ENCODE data around the gene APEH. TPM values are rescaled to one million over a fixed set of nuclear protein-coding genes. Genes with fewer than 3 reads are reported as not detected.

APEH gene
- total RNA-seq, 1 experiment from 2014 or later = 246 TPM

DNA sequence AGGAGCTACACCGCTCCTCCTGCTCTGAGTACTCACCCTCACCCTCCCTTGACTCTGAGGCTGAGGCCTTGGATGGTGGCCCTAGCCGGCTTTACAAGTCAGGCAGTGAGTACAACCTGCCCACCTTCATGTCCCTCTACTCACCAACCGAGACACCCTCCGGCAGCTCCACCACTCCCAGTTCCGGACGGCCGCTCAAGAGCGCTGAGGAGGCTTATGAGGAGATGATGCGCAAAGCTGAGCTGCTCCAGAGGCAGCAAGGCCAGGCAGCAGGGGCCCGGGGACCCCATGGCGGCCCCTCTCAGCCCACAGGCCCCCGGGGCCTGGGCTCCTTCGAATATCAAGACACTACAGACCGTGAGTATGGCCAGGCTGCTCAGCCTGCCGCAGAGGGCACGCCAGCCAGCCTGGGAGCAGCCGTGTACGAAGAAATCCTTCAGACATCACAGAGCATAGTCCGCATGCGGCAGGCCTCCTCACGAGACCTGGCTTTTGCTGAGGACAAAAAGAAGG is 21.2 kb upstream of the APEH start:
- TF ChIP-seq SRF (IDR thresholded peaks at IDR 0.05; ENCODE audit: low read depth) = no peak
- TF ChIP-seq YY1 (IDR thresholded peaks at IDR 0.05; ENCODE audit: extremely low read depth, insufficient replicate concordance, low read depth, low read length) = no peak
- TF ChIP-seq, protein P1, sequence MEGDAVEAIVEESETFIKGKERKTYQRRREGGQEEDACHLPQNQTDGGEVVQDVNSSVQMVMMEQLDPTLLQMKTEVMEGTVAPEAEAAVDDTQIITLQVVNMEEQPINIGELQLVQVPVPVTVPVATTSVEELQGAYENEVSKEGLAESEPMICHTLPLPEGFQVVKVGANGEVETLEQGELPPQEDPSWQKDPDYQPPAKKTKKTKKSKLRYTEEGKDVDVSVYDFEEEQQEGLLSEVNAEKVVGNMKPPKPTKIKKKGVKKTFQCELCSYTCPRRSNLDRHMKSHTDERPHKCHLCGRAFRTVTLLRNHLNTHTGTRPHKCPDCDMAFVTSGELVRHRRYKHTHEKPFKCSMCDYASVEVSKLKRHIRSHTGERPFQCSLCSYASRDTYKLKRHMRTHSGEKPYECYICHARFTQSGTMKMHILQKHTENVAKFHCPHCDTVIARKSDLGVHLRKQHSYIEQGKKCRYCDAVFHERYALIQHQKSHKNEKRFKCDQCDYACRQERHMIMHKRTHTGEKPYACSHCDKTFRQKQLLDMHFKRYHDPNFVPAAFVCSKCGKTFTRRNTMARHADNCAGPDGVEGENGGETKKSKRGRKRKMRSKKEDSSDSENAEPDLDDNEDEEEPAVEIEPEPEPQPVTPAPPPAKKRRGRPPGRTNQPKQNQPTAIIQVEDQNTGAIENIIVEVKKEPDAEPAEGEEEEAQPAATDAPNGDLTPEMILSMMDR (IDR thresholded peaks at IDR 0.05 in 2 of 3, conservative IDR thresholded peaks at IDR 0.05 in 1 of 3; ENCODE audit: borderline replicate concordance in 1 of 3, insufficient read depth in 1 of 3, low read depth in 2 of 3, low read length in 2 of 3) = no peak
- no peak for TF ChIP-seq ELF1 (IDR thresholded peaks at IDR 0.05; ENCODE audit: borderline replicate concordance, low read depth)
- TF ChIP-seq ZNF274 (IDR thresholded peaks at IDR 0.05; ENCODE audit: low read depth, low read length) = no peak
- TF ChIP-seq ZFX (IDR thresholded peaks at IDR 0.05) = no peak
- no peak for TF ChIP-seq EZH2 (IDR thresholded peaks at IDR 0.05)
- TF ChIP-seq POLR2AphosphoS5 (IDR thresholded peaks at IDR 0.05; ENCODE audit: low read depth, low read length) = no peak
- TF ChIP-seq, protein P2, sequence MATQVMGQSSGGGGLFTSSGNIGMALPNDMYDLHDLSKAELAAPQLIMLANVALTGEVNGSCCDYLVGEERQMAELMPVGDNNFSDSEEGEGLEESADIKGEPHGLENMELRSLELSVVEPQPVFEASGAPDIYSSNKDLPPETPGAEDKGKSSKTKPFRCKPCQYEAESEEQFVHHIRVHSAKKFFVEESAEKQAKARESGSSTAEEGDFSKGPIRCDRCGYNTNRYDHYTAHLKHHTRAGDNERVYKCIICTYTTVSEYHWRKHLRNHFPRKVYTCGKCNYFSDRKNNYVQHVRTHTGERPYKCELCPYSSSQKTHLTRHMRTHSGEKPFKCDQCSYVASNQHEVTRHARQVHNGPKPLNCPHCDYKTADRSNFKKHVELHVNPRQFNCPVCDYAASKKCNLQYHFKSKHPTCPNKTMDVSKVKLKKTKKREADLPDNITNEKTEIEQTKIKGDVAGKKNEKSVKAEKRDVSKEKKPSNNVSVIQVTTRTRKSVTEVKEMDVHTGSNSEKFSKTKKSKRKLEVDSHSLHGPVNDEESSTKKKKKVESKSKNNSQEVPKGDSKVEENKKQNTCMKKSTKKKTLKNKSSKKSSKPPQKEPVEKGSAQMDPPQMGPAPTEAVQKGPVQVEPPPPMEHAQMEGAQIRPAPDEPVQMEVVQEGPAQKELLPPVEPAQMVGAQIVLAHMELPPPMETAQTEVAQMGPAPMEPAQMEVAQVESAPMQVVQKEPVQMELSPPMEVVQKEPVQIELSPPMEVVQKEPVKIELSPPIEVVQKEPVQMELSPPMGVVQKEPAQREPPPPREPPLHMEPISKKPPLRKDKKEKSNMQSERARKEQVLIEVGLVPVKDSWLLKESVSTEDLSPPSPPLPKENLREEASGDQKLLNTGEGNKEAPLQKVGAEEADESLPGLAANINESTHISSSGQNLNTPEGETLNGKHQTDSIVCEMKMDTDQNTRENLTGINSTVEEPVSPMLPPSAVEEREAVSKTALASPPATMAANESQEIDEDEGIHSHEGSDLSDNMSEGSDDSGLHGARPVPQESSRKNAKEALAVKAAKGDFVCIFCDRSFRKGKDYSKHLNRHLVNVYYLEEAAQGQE (IDR thresholded peaks at IDR 0.05; ENCODE audit: low read depth) = no peak
- TF ChIP-seq, protein P3, sequence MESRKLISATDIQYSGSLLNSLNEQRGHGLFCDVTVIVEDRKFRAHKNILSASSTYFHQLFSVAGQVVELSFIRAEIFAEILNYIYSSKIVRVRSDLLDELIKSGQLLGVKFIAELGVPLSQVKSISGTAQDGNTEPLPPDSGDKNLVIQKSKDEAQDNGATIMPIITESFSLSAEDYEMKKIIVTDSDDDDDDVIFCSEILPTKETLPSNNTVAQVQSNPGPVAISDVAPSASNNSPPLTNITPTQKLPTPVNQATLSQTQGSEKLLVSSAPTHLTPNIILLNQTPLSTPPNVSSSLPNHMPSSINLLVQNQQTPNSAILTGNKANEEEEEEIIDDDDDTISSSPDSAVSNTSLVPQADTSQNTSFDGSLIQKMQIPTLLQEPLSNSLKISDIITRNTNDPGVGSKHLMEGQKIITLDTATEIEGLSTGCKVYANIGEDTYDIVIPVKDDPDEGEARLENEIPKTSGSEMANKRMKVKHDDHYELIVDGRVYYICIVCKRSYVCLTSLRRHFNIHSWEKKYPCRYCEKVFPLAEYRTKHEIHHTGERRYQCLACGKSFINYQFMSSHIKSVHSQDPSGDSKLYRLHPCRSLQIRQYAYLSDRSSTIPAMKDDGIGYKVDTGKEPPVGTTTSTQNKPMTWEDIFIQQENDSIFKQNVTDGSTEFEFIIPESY (IDR thresholded peaks at IDR 0.05; ENCODE audit: extremely low read depth, insufficient replicate concordance, low read length) = no peak
- no peak for TF ChIP-seq RAD21 (IDR thresholded peaks at IDR 0.05; ENCODE audit: low read depth)
- TF ChIP-seq POLR2A (IDR thresholded peaks at IDR 0.05; ENCODE audit: borderline replicate concordance, extremely low read depth, insufficient read depth, insufficient read length) = no peak
- TF ChIP-seq, protein P4, sequence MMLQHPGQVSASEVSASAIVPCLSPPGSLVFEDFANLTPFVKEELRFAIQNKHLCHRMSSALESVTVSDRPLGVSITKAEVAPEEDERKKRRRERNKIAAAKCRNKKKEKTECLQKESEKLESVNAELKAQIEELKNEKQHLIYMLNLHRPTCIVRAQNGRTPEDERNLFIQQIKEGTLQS (IDR thresholded peaks at IDR 0.05) = no peak
- TF ChIP-seq EGR1 (IDR thresholded peaks at IDR 0.05; ENCODE audit: low read depth) = no peak
- no peak for TF ChIP-seq FOSL1 (IDR thresholded peaks at IDR 0.05; ENCODE audit: low read depth)
- no peak for TF ChIP-seq TCF7L2 (IDR thresholded peaks at IDR 0.05; ENCODE audit: borderline replicate concordance, extremely low read depth, insufficient read depth, insufficient read length)
- TF ChIP-seq SP1 (IDR thresholded peaks at IDR 0.05; ENCODE audit: low read depth) = no peak
- TF ChIP-seq CBX3 (IDR thresholded peaks at IDR 0.05; ENCODE audit: low read depth) = no peak
- no peak for TF ChIP-seq SIN3A (IDR thresholded peaks at IDR 0.05; ENCODE audit: low read depth)
- H3K9me2 ChIP-seq (ENCODE audit: insufficient read depth) = no peaks in the 10 kb centered on the region
- H3K36me3 ChIP-seq (ENCODE audit: control insufficient read depth in 1 of 2, insufficient read depth in 2 of 2, low read length in 2 of 2) = no peaks in the 10 kb centered on the region
- H3K4me1 ChIP-seq (ENCODE audit: control insufficient read depth in 1 of 2, insufficient read depth in 2 of 2, low read length in 2 of 2) = peaks cover 1 to 10% of the 10 kb centered on the region in 2 experiments; a peak in 2 of 4 replicates
- H4K20me1 ChIP-seq (ENCODE audit: insufficient read depth) = no peaks in the 10 kb centered on the region
- ATAC-seq = no peak
- no peak overlapping the region for H3K4me2 ChIP-seq (ENCODE audit: low read length)
- H3K27me3 ChIP-seq (ENCODE audit: insufficient read depth, low read length) = no peaks in the 10 kb centered on the region
- no peaks in the 10 kb centered on the region for H3K9me3 ChIP-seq (ENCODE audit: control insufficient read depth in 1 of 2, insufficient read depth in 1 of 2, low read depth in 1 of 2, low read length in 2 of 2)
- CTCF ChIA-PET = interaction anchor here (1.3 kb wide), 1 partner anchor 114 kb away, joined by 3 read pairs; no protein-coding TSS in a partner anchor
- DNase-seq (ENCODE audit: low read depth, low spot score) = no peak
- no peak overlapping the region for H2AFZ ChIP-seq (ENCODE audit: low read depth, low read length, poor library complexity, severe bottlenecking)
- intact Hi-C loops (cut with micrococcal nuclease) = no loop called here
- no TSS peak for BruUV-seq (replicated peaks)
- H3K27ac ChIP-seq (ENCODE audit: low read depth, low read length) = no peak overlapping the region
- RAD21 ChIA-PET (ENCODE audit: low non-redundant PET in 1 of 2, low total read pairs in 2 of 2, uncharacterized antibody in 2 of 2, unreplicated experiment in 2 of 2) = no interaction called here
- no peaks in the 10 kb centered on the region for H3K79me2 ChIP-seq (ENCODE audit: insufficient read depth, low read length)
- no peak overlapping the region for H3K4me3 ChIP-seq (replicated peaks in 1 of 2; ENCODE audit: low read depth in 1 of 2, low read length in 2 of 2)
- H3K9ac ChIP-seq (ENCODE audit: low read length) = no peak overlapping the region
- POLR2A ChIA-PET = interaction anchor here (0.6 kb wide), 1 partner anchor 20 kb away, joined by 4 read pairs; no protein-coding TSS in a partner anchor

Data from HCT116 (cell line).